ENCODE measurements around the gene SLC5A11. TPM values are rescaled to one million over a fixed set of nuclear protein-coding genes. Genes with fewer than 3 reads are reported as not detected.

Gene SLC5A11
- total and polyA plus RNA-seq, 2 experiments from 2014 or later: 1.2 to 1.7 TPM

- Histone ChIP-seq H3K36me3 (replicated peaks; ENCODE audit: insufficient read depth, low read depth) (no peaks in the 10 kb centered on the region), H3K4me2 (peak overlapping the region; percentile 46), H3K9me3 (ENCODE audit: low read depth) (no peaks in the 10 kb centered on the region), H2AFZ (no peak overlapping the region), H3K4me1 (ENCODE audit: insufficient read depth) (peaks cover 4% of the 10 kb centered on the region), H3K27ac (no peak overlapping the region), H3K79me2 (no peaks in the 10 kb centered on the region), H3K9me2 (replicated peaks; ENCODE audit: insufficient read depth) (no peaks in the 10 kb centered on the region), H3K4me3 (no peak overlapping the region), H4K20me1 (ENCODE audit: insufficient read depth, poor library complexity, severe bottlenecking) (no peaks in the 10 kb centered on the region), H3K27me3 (no peaks in the 10 kb centered on the region)
- TF ChIP-seq EZH2 (IDR thresholded peaks at IDR 0.05; ENCODE audit: borderline replicate concordance) (no peak), CTCF (IDR thresholded peaks at IDR 0.05; ENCODE audit: poor library complexity) (no peak), EZH2phosphoT487 (IDR thresholded peaks at IDR 0.05; ENCODE audit: low read depth, severe bottlenecking, unreplicated experiment) (no peak)
- DNase-seq (ENCODE audit: low spot score): no peak
- WGBS (ENCODE audit: low lambda C conversion rate, missing lambda C conversion rate): 86% methylated on average over 8 of the region's 8 CpGs
Measured at GRCh38 chr16:24853169-24853824, 7.5 kb downstream of the SLC5A11 start.

- Histone ChIP-seq H3K27ac (peak overlapping the region; percentile 45), H3K9me2 (replicated peaks; ENCODE audit: insufficient read depth) (no peaks in the 10 kb centered on the region), H3K4me3 (no peak overlapping the region), H3K4me1 (ENCODE audit: insufficient read depth) (peaks cover 4% of the 10 kb centered on the region), H3K27me3 (no peaks in the 10 kb centered on the region), H3K9me3 (ENCODE audit: low read depth) (no peaks in the 10 kb centered on the region), H2AFZ (no peak overlapping the region), H3K36me3 (replicated peaks; ENCODE audit: insufficient read depth, low read depth) (no peaks in the 10 kb centered on the region), H3K4me2 (peak overlapping the region; percentile 46), H3K79me2 (no peaks in the 10 kb centered on the region), H4K20me1 (ENCODE audit: insufficient read depth, poor library complexity, severe bottlenecking) (no peaks in the 10 kb centered on the region)
- DNase-seq (ENCODE audit: low spot score): peak; percentile 49
- no peak for TF ChIP-seq EZH2phosphoT487 (IDR thresholded peaks at IDR 0.05; ENCODE audit: low read depth, severe bottlenecking, unreplicated experiment)
- TF ChIP-seq CTCF (IDR thresholded peaks at IDR 0.05; ENCODE audit: poor library complexity): no peak
- no peak for TF ChIP-seq EZH2 (IDR thresholded peaks at IDR 0.05; ENCODE audit: borderline replicate concordance)
- WGBS (ENCODE audit: low lambda C conversion rate, missing lambda C conversion rate): 59% methylated on average over 18 of the region's 18 CpGs
Measured at GRCh38 chr16:24853830-24854229, 8.1 kb downstream of the SLC5A11 start.

- TF ChIP-seq EZH2 (IDR thresholded peaks at IDR 0.05; ENCODE audit: borderline replicate concordance) (no peak), CTCF (IDR thresholded peaks at IDR 0.05; ENCODE audit: poor library complexity) (no peak), EZH2phosphoT487 (IDR thresholded peaks at IDR 0.05; ENCODE audit: low read depth, severe bottlenecking, unreplicated experiment) (no peak)
- Histone ChIP-seq H3K9me2 (replicated peaks; ENCODE audit: insufficient read depth) (no peaks in the 10 kb centered on the region), H3K4me2 (no peak overlapping the region), H4K20me1 (ENCODE audit: insufficient read depth, poor library complexity, severe bottlenecking) (no peaks in the 10 kb centered on the region), H3K4me3 (no peak overlapping the region), H3K4me1 (ENCODE audit: insufficient read depth) (peaks cover 4% of the 10 kb centered on the region), H3K27ac (peak overlapping the region; percentile 45), H2AFZ (no peak overlapping the region), H3K79me2 (no peaks in the 10 kb centered on the region), H3K9me3 (ENCODE audit: low read depth) (no peaks in the 10 kb centered on the region), H3K27me3 (no peaks in the 10 kb centered on the region), H3K36me3 (replicated peaks; ENCODE audit: insufficient read depth, low read depth) (no peaks in the 10 kb centered on the region)
- DNase-seq (ENCODE audit: low spot score): no peak
Measured at GRCh38 chr16:24854607-24855171, 8.9 kb downstream of the SLC5A11 start.

Measured in hepatocyte (in vitro differentiated cells).